GM18858 (cell line): ENCODE results near the gene ESRRA.

Experiments
- ATAC-seq: cut with Tn5 transposase; IDR thresholded peaks from one replicate; pipeline ENCODE4 v1.9.1; 2021; ENCODE audit not compliant: unreplicated experiment

The ESRRA gene

GRCh38 chr11:64305075-64305690 lies at the start of gene ESRRA:
Gene ESRRA (plus strand): TSS chr11:64305524. CDS start chr11:64307180, 1,656 bp downstream.
- ATAC-seq: peak; percentile 48

GRCh38 chr11:64256300-64256699 lies 49.0 kb upstream of the ESRRA start:
- no peak for ATAC-seq

- ATAC-seq: no peak
Observed at GRCh38 chr11:64258356-64258755, 47.0 kb upstream of the ESRRA start.

GRCh38 chr11:64258946-64259532 lies 46.3 kb upstream of the ESRRA start:
- no peak for ATAC-seq

GRCh38 chr11:64259533-64260067 lies 45.7 kb upstream of the ESRRA start:
- no peak for ATAC-seq

GRCh38 chr11:64260147-64260708 lies 45.1 kb upstream of the ESRRA start:
- ATAC-seq: no peak

GRCh38 chr11:64261556-64262080 lies 43.7 kb upstream of the ESRRA start:
- ATAC-seq: no peak

- ATAC-seq: no peak
Observed at GRCh38 chr11:64262271-64263002, 42.9 kb upstream of the ESRRA start.

GRCh38 chr11:64263021-64263946 lies 42.0 kb upstream of the ESRRA start:
- no peak for ATAC-seq

GRCh38 chr11:64263947-64264317 lies 41.4 kb upstream of the ESRRA start:
- ATAC-seq: no peak

GRCh38 chr11:64264371-64264852 lies 40.9 kb upstream of the ESRRA start:
- ATAC-seq: no peak

- ATAC-seq: no peak
Observed at GRCh38 chr11:64265176-64266160, 39.9 kb upstream of the ESRRA start.

GRCh38 chr11:64266339-64266738 lies 39.0 kb upstream of the ESRRA start:
- no peak for ATAC-seq

GRCh38 chr11:64267207-64267945 lies 37.9 kb upstream of the ESRRA start:
- no peak for ATAC-seq

- ATAC-seq: no peak
Observed at GRCh38 chr11:64268025-64268892, 37.1 kb upstream of the ESRRA start.

GRCh38 chr11:64268893-64269539 lies 36.3 kb upstream of the ESRRA start:
- no peak for ATAC-seq
